SK-N-DZ (cell line): ENCODE measurements around the gene HNF4A.

Experiments used
- DNase-seq: peaks from one replicate; pipeline ENCODE4 v3.0.0-alpha.2; 2015; ENCODE audit warnings: low spot score

Gene HNF4A

GRCh38 chr20:44392088-44392775, 36.7 kb downstream of the HNF4A start:
- DNase-seq, result no peak

- DNase-seq, result no peak
These were observed 37.5 kb downstream of the HNF4A start for GRCh38 chr20:44392776-44393607.

GRCh38 chr20:44393608-44394451, 38.3 kb downstream of the HNF4A start:
- DNase-seq, result no peak

- DNase-seq, result no peak
These were observed 38.9 kb downstream of the HNF4A start for GRCh38 chr20:44394452-44394701.

- no peak for DNase-seq
These were observed 39.4 kb downstream of the HNF4A start for GRCh38 chr20:44394702-44395460.

- no peak for DNase-seq
These were observed 40.2 kb downstream of the HNF4A start for GRCh38 chr20:44395461-44396340.

GRCh38 chr20:44396369-44397130, 41.1 kb downstream of the HNF4A start:
- DNase-seq, result no peak

GRCh38 chr20:44398335-44398734, 42.8 kb downstream of the HNF4A start:
- DNase-seq, result no peak

GRCh38 chr20:44399446-44399845, 43.9 kb downstream of the HNF4A start:
- DNase-seq, result no peak

GRCh38 chr20:44400671-44400969, 45.1 kb downstream of the HNF4A start:
- no peak for DNase-seq

- no peak for DNase-seq
These were observed 45.7 kb downstream of the HNF4A start for GRCh38 chr20:44400970-44401769.

- no peak for DNase-seq
These were observed 46.4 kb downstream of the HNF4A start for GRCh38 chr20:44401770-44402390.

GRCh38 chr20:44402391-44403193, 47.1 kb downstream of the HNF4A start:
- DNase-seq, result no peak

GRCh38 chr20:44403194-44404112, 48.0 kb downstream of the HNF4A start:
- DNase-seq, result no peak

GRCh38 chr20:44404204-44405181, 49.0 kb downstream of the HNF4A start:
- DNase-seq, result no peak

GRCh38 chr20:44405257-44405656, 49.8 kb downstream of the HNF4A start:
- DNase-seq, result no peak
